Panc1 (cell line): Measurements from ENCODE around the gene FAM174C. TPM values are rescaled to one million over a fixed set of nuclear protein-coding genes. Genes with fewer than 3 reads are reported as not detected.

Experiments
- ATAC-seq: fragments of 200-7000 bp; cut with Tn5 transposase; 2 replicates; pipeline ENCODE4 v1.9.1; 2020; ENCODE audit warnings: mild to moderate bottlenecking, moderate library complexity
- BruUV-seq: library from RNA; stranded (reverse); fragments of 400-500 nt; replicated peaks from 2 replicates; lab custom pipeline; 2021; lab: Mats Ljungman, UMichigan
- CTCF ChIA-PET: fragments of 300-600 bp; sonication (Branson Sonifier 250); formaldehyde crosslinking; loops from one replicate; lab custom pipeline; 2022; ENCODE audit warnings: antibody characterized with exemption; lab: Charles Lee
- POLR2A ChIA-PET: fragments of 300-600 bp; sonication (Branson Sonifier 250); formaldehyde crosslinking; loops from one replicate; lab custom pipeline; 2022; ENCODE audit warnings: antibody characterized with exemption; lab: Charles Lee
- DNase-seq: peaks from one replicate; pipeline ENCODE4 v3.0.0-alpha.2; 2010; ENCODE audit warnings: low read depth, low spot score
- H3K27ac ChIP-seq: 2 replicates; pipeline ENCODE4 v1.5.1; 2011; ENCODE audit warnings: mild to moderate bottlenecking, low read length, inconsistent platforms
- H3K27me3 ChIP-seq: fragments of 200-500 bp; sonication (Bioruptor generic); 2 replicates; pipeline ENCODE4 v1.6.0; 2014; ENCODE audit warnings: low read length, inconsistent platforms; ENCODE audit not compliant: control insufficient read depth, insufficient read depth
- H3K36me3 ChIP-seq: fragments of 200-500 bp; sonication (Bioruptor generic); 2 replicates; pipeline ENCODE4 v1.5.1; 2014; ENCODE audit warnings: inconsistent platforms, mild to moderate bottlenecking, low read length, moderate library complexity; ENCODE audit not compliant: control insufficient read depth, insufficient read depth
- H3K4me1 ChIP-seq: 2 replicates; pipeline ENCODE4 v1.5.1; 2011; ENCODE audit warnings: inconsistent platforms, mild to moderate bottlenecking, low read length, moderate library complexity; ENCODE audit not compliant: control insufficient read depth, insufficient read depth
- H3K4me3 ChIP-seq, 2 experiments: 2 replicates each; pipeline ENCODE4 v1.5.1; 2011 to 2012; ENCODE audit warnings: low read depth in 2 of 2, low read length in 2 of 2, mild to moderate bottlenecking in 2 of 2, inconsistent platforms in 1 of 2, moderate library complexity in 1 of 2
- H3K9me3 ChIP-seq: fragments of 200-500 bp; sonication (Bioruptor generic); 2 replicates; pipeline ENCODE4 v1.5.1; 2014; ENCODE audit warnings: low read depth, mild to moderate bottlenecking, inconsistent platforms, low read length, moderate library complexity; ENCODE audit not compliant: control insufficient read depth, insufficient read depth
- POLR2AphosphoS5 ChIP-seq: IDR thresholded peaks from 2 replicates; pipeline ENCODE4 v1.6.1; 2012; ENCODE audit warnings: mild to moderate bottlenecking, low read depth, low read length, moderate library complexity
- SIN3A ChIP-seq: IDR thresholded peaks from 2 replicates; pipeline ENCODE4 v1.6.1; 2012; ENCODE audit warnings: low read depth, mild to moderate bottlenecking, low read length, moderate library complexity, borderline replicate concordance; ENCODE audit not compliant: insufficient read depth
- TCF7L2 ChIP-seq: IDR thresholded peaks from 2 replicates; pipeline ENCODE4 v1.6.1; 2011; ENCODE audit warnings: mild to moderate bottlenecking, low read depth, low read length, inconsistent platforms
- in situ Hi-C: cut with HindIII; loops from 2 replicates; pipeline ENCODE4 v1.10.0; 2016; ENCODE audit warnings: low sequenced_read_pairs, low pct_unique_long_range_greater_than_20kb
- intact Hi-C: fragments of 100-400 bp; cut with micrococcal nuclease; formaldehyde crosslinking; loops from one replicate; pipeline ENCODE4 v1.10.0; 2022; ENCODE audit not compliant: unreplicated experiment
- total RNA-seq: library from RNA; stranded (reverse); gene quantifications from one replicate; pipeline ENCODE4 v1.2.1, GENCODE V29; 2021; ENCODE audit not compliant: unreplicated experiment
- TF ChIP-seq, protein P1 (sequence below), 2 experiments: IDR thresholded peaks; 2 replicates each; pipeline ENCODE4 v1.6.1; 2011 to 2012; ENCODE audit warnings: low read depth in 2 of 2, control low read depth in 1 of 2, low read length in 1 of 2, mild to moderate bottlenecking in 1 of 2, moderate library complexity in 1 of 2; ENCODE audit not compliant: insufficient read depth in 1 of 2
- TF ChIP-seq, protein P2 (sequence below): fragments of 450-650 bp; IDR thresholded peaks from 2 replicates; pipeline ENCODE4 v1.5.1; 2017; ENCODE audit warnings: mild to moderate bottlenecking

The FAM174C gene
- total RNA-seq, 1 experiment from 2014 or later: 133 TPM

DNA sequence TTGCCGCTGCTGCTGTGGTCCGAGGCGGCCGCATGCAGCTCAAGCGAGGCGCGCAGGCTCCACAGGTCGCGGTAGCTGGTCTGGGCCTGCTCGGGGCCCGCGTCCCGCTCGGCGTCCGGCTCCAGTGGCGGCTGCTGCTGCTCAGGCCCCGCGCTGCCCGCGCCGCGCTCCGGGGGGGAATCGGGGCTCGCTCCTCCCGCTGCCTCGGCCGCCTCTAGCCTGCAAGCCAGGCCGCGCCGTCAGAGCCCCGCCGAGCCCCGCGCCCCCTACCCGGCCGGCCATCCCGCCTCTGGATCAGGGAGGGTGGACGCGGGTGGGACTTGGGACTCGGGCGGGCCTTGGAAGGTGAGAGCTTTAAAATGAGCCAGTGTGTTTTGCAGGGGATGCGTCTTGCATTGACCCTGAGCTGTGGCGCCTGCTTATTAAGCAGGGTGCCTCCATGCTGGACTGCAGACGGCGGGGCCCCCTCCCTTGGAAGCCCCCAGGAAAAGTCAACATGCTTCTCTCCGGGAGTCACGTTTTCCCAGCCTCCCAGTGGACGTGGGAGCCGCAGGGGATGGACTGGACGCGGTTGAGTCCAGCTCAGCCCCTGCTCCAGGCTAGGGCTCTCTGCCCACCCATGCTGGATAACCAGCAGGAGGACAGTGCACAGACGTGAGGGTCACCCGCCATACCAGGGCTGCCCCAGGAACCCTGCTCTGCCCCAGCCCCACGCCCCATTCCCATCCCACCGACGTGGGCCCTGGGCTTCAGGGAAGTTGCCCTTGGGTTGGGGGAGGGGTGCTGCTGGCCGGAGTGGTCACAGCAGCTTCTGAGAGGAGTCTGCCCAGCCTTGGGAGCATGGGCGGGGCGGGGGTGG, 45.2 kb upstream of the FAM174C start:
- intact Hi-C loops (no loop called here), in situ Hi-C loops (no loop called here)
- Histone ChIP-seq H3K4me1 (peaks cover 14% of the 10 kb centered on the region), H3K27me3 (no peaks in the 10 kb centered on the region), H3K9me3 (no peaks in the 10 kb centered on the region), H3K4me3 (no peak overlapping the region), H3K27ac (no peak overlapping the region), H3K36me3 (no peaks in the 10 kb centered on the region)
- no TSS peak for BruUV-seq
- ChIA-PET POLR2A (interaction anchor here (0.6 kb wide), 1 partner anchor 31 kb away, joined by 13 read pairs; no protein-coding TSS in a partner anchor), CTCF (no interaction called here)
- ATAC-seq (no peak), DNase-seq (no peak)
- TF ChIP-seq POLR2AphosphoS5: no peak
- TF ChIP-seq, protein P1, sequence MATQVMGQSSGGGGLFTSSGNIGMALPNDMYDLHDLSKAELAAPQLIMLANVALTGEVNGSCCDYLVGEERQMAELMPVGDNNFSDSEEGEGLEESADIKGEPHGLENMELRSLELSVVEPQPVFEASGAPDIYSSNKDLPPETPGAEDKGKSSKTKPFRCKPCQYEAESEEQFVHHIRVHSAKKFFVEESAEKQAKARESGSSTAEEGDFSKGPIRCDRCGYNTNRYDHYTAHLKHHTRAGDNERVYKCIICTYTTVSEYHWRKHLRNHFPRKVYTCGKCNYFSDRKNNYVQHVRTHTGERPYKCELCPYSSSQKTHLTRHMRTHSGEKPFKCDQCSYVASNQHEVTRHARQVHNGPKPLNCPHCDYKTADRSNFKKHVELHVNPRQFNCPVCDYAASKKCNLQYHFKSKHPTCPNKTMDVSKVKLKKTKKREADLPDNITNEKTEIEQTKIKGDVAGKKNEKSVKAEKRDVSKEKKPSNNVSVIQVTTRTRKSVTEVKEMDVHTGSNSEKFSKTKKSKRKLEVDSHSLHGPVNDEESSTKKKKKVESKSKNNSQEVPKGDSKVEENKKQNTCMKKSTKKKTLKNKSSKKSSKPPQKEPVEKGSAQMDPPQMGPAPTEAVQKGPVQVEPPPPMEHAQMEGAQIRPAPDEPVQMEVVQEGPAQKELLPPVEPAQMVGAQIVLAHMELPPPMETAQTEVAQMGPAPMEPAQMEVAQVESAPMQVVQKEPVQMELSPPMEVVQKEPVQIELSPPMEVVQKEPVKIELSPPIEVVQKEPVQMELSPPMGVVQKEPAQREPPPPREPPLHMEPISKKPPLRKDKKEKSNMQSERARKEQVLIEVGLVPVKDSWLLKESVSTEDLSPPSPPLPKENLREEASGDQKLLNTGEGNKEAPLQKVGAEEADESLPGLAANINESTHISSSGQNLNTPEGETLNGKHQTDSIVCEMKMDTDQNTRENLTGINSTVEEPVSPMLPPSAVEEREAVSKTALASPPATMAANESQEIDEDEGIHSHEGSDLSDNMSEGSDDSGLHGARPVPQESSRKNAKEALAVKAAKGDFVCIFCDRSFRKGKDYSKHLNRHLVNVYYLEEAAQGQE (IDR thresholded peaks at IDR 0.05; ENCODE audit: insufficient read depth in 1 of 2, low read depth in 2 of 2, low read length in 1 of 2): no peak

DNA sequence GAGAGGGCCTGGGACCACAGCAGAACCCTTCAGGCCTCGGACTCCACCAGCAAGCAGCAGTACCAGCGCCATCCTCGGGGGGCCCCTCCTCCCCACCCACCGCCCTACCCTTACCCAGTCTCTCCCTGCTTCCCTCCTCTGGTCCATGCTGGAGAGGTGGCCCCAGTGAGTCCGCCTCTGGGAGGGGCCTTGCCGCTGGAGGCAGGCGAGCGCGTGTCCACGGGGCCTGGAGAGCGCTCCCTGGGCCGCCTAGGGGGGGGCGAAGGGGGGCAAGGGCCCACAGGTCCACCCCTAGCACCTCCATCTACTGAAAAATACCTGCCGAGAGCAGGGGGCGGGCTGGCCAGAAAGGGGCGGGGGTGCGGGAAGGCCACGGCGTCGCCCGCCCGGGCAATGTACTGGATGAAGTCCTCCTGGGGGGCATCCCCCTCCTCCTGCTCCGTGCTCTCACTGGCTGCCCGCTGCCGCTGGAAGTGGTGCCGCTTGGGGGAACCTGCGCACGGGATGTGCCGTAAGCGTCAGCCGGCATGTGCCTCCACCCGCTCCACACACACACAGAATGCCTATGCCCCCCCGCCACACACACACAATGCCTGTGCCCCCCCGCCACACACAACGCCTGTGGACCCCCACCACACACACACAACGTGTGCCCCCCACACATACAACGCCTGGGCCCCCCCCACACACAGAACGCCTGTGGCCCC, 44.4 kb upstream of the FAM174C start:
- intact Hi-C loops (no loop called here), in situ Hi-C loops (no loop called here)

More for the DNA sequence above, 44.4 kb upstream of the FAM174C start:
- no peak; the same call in 1 of the 2 replicates for ATAC-seq
- H3K27me3 ChIP-seq: no peaks in the 10 kb centered on the region
- no peaks in the 10 kb centered on the region for H3K36me3 ChIP-seq
- no peak for TF ChIP-seq POLR2AphosphoS5
- TF ChIP-seq, protein P2, sequence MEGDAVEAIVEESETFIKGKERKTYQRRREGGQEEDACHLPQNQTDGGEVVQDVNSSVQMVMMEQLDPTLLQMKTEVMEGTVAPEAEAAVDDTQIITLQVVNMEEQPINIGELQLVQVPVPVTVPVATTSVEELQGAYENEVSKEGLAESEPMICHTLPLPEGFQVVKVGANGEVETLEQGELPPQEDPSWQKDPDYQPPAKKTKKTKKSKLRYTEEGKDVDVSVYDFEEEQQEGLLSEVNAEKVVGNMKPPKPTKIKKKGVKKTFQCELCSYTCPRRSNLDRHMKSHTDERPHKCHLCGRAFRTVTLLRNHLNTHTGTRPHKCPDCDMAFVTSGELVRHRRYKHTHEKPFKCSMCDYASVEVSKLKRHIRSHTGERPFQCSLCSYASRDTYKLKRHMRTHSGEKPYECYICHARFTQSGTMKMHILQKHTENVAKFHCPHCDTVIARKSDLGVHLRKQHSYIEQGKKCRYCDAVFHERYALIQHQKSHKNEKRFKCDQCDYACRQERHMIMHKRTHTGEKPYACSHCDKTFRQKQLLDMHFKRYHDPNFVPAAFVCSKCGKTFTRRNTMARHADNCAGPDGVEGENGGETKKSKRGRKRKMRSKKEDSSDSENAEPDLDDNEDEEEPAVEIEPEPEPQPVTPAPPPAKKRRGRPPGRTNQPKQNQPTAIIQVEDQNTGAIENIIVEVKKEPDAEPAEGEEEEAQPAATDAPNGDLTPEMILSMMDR: no peak
- TF ChIP-seq SIN3A: no peak
- TF ChIP-seq TCF7L2: no peak
- TF ChIP-seq, protein P1 (IDR thresholded peaks at IDR 0.05; ENCODE audit: insufficient read depth in 1 of 2, low read depth in 2 of 2, low read length in 1 of 2): no peak
- no peak for DNase-seq
- ChIA-PET CTCF (no interaction called here), POLR2A (interaction anchor here (0.6 kb wide), 1 partner anchor 30 kb away, joined by 13 read pairs; no protein-coding TSS in a partner anchor)
- no peaks in the 10 kb centered on the region for H3K9me3 ChIP-seq
- peaks cover 14% of the 10 kb centered on the region for H3K4me1 ChIP-seq
- no peak overlapping the region for H3K27ac ChIP-seq
- no TSS peak for BruUV-seq
- H3K4me3 ChIP-seq: no peak overlapping the region
